ENCODE results near the gene UBL7. TPM values are rescaled to one million over a fixed set of nuclear protein-coding genes. Genes with fewer than 3 reads are reported as not detected.

UBL7 gene
- total RNA-seq, 1 experiment from 2014 or later, result 65.3 TPM

- DNase-seq (ENCODE audit: low read depth, low spot score), result no peak
- RAD21 ChIA-PET (ENCODE audit: low non-redundant PET in 1 of 2, low total read pairs in 2 of 2, uncharacterized antibody in 2 of 2, unreplicated experiment in 2 of 2), result no interaction called here
- no peak for ATAC-seq
- intact Hi-C loops (cut with micrococcal nuclease), result no loop called here
- peak overlapping the region; percentile 1; the same call in 1 of the 2 replicates for H3K27ac ChIP-seq (ENCODE audit: low read depth, low read length)
- no TSS peak for BruUV-seq (replicated peaks)
- 0 out of 2 replicates have a peak overlapping the region, but pooled peaks have one; percentile 8 for H3K4me2 ChIP-seq (ENCODE audit: low read length)
- peaks cover 100% of the 10 kb centered on the region for H3K79me2 ChIP-seq (ENCODE audit: insufficient read depth, low read length)
- CTCF ChIA-PET, result no interaction called here
- no peak overlapping the region for H3K4me3 ChIP-seq (replicated peaks in 1 of 2; ENCODE audit: low read depth in 1 of 2, low read length in 2 of 2)
- H4K20me1 ChIP-seq (ENCODE audit: insufficient read depth), result no peaks in the 10 kb centered on the region
- H3K4me1 ChIP-seq (ENCODE audit: control insufficient read depth in 1 of 2, insufficient read depth in 2 of 2, low read length in 2 of 2), result peaks cover 32 to 93% of the 10 kb centered on the region in 2 experiments
- no peaks in the 10 kb centered on the region for H3K9me2 ChIP-seq (ENCODE audit: insufficient read depth)
- H3K36me3 ChIP-seq (ENCODE audit: control insufficient read depth in 1 of 2, insufficient read depth in 2 of 2, low read length in 2 of 2), result peaks cover 0 to 5% of the 10 kb centered on the region in 2 experiments; a peak in 1 of 4 replicates
- no peaks in the 10 kb centered on the region for H3K9me3 ChIP-seq (ENCODE audit: control insufficient read depth in 1 of 2, insufficient read depth in 1 of 2, low read depth in 1 of 2, low read length in 2 of 2)
- POLR2A ChIA-PET, result interaction anchor here (2.1 kb wide), 1 partner anchor 22 kb away, joined by 5 read pairs; no protein-coding TSS in a partner anchor
- no peak overlapping the region for H2AFZ ChIP-seq (ENCODE audit: low read depth, low read length, poor library complexity, severe bottlenecking)
- TF ChIP-seq EZH2phosphoT487 (IDR thresholded peaks at IDR 0.05; ENCODE audit: borderline replicate concordance), result no peak
- no peak for TF ChIP-seq SRF (IDR thresholded peaks at IDR 0.05; ENCODE audit: low read depth)
- TF ChIP-seq SIN3A (IDR thresholded peaks at IDR 0.05; ENCODE audit: low read depth), result no peak
- TF ChIP-seq JUND (IDR thresholded peaks at IDR 0.05), result no peak
- no peak for TF ChIP-seq EGR1 (IDR thresholded peaks at IDR 0.05; ENCODE audit: low read depth)
- TF ChIP-seq CBX3 (IDR thresholded peaks at IDR 0.05; ENCODE audit: low read depth), result no peak
- TF ChIP-seq, protein P1, sequence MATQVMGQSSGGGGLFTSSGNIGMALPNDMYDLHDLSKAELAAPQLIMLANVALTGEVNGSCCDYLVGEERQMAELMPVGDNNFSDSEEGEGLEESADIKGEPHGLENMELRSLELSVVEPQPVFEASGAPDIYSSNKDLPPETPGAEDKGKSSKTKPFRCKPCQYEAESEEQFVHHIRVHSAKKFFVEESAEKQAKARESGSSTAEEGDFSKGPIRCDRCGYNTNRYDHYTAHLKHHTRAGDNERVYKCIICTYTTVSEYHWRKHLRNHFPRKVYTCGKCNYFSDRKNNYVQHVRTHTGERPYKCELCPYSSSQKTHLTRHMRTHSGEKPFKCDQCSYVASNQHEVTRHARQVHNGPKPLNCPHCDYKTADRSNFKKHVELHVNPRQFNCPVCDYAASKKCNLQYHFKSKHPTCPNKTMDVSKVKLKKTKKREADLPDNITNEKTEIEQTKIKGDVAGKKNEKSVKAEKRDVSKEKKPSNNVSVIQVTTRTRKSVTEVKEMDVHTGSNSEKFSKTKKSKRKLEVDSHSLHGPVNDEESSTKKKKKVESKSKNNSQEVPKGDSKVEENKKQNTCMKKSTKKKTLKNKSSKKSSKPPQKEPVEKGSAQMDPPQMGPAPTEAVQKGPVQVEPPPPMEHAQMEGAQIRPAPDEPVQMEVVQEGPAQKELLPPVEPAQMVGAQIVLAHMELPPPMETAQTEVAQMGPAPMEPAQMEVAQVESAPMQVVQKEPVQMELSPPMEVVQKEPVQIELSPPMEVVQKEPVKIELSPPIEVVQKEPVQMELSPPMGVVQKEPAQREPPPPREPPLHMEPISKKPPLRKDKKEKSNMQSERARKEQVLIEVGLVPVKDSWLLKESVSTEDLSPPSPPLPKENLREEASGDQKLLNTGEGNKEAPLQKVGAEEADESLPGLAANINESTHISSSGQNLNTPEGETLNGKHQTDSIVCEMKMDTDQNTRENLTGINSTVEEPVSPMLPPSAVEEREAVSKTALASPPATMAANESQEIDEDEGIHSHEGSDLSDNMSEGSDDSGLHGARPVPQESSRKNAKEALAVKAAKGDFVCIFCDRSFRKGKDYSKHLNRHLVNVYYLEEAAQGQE (IDR thresholded peaks at IDR 0.05; ENCODE audit: low read depth), result no peak
- no peaks in the 10 kb centered on the region for H3K27me3 ChIP-seq (ENCODE audit: insufficient read depth, low read length)
- no peak overlapping the region for H3K9ac ChIP-seq (ENCODE audit: low read length)
Measured at GRCh38 chr15:74428442-74428787, 32.5 kb downstream of the UBL7 start.
